ENCODE measurements around the gene INKA2.

INKA2 gene

DNA sequence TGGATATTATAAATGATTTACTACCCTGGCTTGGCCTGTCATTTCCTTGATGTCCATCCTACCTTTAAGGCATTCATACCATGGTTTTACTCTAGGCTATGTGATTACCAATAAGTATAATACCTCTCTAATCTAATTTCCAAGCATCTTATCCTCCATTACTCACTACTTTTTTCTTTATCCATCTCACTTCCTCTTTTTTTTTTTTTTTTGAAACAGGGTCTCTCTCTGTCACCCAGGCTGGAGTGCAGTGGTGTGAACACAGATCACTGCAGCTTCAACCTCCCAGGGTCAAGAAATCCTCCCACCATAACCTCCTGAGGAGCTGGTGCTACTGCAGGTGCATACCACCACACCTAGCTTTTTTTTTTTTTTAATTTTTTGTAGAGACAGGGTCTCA lies 39.9 kb downstream of the INKA2 start:
- no peak for DNase-seq

DNA sequence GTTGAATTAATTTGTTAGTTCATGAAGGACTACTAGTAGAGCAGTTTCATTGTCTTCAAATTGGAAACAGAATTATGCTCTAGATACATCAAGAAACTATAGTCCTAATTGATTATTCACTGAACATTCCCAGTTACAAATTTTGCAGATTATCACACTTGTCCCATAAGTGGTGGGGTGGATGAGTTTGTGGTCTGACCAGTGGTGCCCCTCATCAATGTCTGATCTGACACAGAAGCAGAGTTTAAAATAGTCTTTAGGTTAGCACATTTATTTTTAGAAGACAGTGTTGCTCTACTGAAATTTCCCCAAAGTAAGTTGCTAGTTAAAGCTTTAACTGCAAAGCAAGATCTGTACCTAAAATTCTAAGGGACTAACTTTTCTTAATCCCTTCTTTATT lies 42.9 kb downstream of the INKA2 start:
- DNase-seq, result no peak

DNA sequence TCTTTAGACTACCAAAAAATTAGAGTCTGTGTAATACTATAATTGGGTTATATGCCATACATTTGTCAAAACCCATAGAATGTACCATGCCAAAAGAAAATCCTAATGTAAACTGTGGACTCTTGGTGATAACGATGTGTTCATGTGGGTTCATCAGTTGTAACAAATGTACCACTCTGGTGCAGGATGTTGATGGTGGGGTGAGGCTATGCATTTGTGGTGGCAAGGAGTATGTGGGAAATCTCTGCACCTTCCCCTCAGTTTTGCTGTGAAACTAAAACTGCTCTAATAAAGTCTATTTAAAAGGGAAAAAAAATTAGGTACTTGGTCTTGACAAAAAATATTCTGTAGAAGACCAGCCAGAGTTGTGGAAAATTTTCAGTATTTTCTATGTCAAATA lies 43.4 kb downstream of the INKA2 start:
- no peak for DNase-seq

DNA sequence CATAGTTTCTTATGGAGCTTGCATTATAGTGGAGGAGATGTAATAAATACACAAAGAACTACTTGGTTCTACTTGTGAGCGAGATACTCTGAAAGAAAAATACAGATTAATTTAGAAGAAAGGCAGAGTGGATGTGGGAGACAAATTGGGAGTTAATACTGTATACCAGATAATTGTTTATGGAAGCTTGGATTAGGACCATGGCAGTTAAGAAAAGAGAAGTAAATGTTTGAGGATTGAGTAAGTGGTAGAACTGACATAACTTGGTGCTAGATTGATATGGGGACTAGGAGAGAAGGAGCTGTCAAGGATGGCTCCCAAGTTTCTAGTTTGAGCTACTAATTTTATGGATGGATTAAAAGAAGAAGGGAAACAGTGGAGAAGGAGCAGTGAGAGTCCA lies 47.3 kb downstream of the INKA2 start:
- DNase-seq, result no peak

DNA sequence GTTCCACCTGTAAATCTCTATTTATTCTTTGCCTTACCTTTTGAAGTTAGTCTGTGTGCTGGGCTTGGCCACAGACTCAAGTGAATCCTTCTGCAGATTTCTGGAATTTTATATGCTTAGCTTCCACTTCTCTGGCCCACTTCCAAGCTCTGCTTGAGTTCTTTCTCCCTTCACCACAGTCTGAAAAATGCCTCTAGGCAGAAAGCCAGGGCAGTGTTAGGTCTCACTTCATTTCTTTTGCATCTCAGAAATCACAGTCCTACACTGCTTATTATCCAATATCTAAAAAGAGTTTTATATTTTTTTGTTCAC lies 48.9 kb downstream of the INKA2 start:
- no peak for DNase-seq
